Effector CD4-positive, alpha-beta T cell (primary cell): ENCODE data around the gene CCDC70.

Experiments
- DNase-seq: peaks from one replicate; pipeline ENCODE4 v3.0.0-alpha.2; 2020

The CCDC70 gene

DNA sequence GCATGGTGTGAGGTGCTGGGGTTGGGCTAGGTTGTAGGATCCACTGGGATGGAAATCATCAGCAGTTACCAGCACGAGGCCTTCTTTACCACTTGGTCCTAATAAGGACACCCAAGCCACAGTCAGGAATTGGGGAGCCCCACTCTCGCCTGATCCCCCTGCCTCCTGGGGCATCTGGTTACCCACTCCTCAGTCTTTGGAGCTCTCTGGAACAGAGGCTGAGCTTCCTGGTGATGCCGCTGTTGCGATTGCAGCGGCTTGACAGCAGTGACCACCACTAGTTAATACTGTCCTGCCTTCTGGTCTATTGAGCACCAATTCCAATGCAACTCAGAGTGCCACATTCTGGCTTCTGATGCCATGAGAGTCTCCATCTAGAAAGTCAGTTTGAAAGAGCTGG is 30.2 kb upstream of the CCDC70 start:
- DNase-seq, result no peak

DNA sequence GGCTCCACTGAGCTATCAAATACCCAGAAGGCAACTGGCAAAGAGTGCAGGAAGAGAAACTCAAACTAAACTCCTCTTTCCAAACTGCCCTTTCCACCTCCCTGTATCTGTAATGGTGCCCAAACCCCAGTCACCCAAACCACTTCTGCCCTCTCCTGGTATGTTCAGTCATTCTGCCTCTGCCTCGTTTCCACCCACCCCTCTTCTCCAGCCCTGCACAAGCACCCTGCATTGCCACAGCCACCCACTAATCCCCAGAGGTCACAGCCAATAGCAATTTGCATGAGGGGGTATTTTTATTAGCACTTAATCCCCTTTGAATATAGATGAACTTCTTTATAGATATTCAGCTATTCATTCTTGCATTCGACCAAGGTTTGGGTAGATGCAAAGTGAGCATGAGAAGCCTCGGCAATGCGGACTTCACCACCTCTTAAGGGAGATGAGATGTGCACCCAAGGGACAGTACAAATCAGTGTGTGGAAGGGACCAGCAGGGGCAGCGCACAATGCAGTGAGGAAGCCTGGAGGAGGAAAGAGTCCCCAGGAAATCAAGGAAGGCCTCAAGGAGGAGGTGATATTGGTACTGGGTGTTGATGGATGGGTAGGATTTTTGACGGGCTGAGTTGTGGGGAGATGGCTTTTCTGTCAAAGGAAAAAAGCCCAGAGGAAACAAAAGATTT is 29.2 kb upstream of the CCDC70 start:
- DNase-seq, result peak; percentile 48

DNA sequence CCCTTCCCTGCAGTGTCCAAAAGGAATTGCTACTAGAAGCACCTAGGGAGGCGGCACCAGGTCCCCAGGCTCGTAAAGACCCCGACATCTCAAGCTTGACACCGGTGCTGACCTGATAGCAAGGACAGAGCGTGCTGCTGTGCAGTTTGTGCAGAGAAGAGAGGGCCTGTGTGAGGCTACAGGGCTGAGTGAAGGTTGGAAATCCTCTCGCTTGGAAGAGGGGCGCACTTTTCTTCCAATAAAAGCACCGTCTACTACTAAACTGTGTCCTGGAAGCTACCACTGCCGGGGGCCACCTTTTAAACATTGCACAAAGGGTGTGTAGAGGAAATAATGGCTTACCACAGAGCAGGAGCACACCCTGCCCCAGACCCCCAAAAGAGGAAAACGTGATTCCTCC is 27.8 kb upstream of the CCDC70 start:
- no peak for DNase-seq

DNA sequence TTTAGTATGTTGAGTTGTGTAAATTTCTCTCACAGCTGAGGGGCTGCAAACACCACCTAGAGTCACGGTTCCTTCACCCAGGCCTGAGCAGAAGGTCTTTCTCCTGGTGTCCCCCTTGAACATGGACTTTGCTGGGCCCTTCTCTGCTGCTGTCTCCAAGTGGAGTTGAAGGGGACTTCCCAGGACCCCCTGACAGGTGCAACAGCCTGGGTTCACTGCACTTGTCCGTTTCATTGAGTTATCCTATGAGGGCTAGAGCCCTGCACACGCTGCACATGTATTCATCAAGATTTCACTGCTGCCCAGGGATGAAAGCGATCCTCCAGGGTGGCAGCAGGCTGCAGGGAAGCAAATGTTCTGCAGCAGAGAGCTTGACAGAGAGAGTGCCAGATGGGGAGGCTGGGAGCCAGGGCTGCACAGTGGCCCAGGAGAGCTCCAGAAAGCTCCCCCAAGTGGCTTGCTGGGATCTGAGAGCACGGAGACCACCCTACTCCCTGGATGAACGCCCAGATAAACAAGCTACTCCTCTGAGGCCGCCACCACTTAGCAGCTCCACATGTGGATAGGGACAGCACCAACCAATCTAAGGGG is 27.1 kb upstream of the CCDC70 start:
- no peak for DNase-seq

DNA sequence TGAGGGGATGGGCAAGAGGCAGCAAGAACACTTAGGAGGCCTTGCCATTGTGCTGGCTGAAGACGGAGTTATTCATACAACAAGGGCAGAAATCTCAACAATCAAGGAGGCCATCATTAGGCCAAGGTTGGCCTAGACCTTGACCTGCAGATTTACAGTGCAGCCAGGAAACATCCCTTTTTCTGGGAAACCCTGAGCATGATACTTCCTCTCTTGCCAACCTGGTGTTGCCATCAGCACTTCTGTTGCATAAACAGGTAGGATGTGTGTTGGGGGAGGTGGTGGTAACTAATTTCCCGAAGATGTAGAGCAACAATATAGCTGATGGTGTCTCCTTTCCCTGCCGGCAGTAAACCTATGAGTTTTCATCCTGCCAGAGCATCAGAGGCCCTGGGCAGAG is 24.8 kb upstream of the CCDC70 start:
- no peak for DNase-seq

DNA sequence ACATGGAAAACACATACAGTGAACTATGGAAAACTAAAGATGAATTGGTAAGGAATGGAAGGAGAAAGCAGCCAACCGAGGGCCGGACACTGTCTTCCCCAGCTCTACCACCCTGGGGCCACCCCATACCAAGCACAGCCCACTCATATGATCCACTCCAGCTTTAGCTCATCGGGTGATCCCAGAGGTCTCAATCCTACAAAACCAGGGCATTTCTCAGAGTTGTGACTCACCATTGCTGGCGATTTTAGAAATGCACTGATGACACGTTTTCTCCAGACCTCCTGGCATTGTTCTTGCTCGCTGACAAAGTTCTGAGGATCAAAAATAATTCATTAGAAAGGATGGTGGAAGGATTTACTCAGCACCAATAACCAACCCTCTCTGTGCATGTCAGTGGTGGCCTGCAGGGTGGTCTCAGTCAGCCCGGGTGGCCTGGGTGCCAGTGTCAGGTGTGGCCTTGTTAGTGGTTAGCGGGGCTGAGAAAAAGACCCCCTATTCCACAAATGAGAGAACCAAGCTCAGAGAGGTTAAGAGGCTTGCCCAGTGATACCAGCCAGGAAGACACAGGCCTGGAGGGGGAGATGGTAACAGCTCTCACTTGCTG is 23.4 kb upstream of the CCDC70 start:
- no peak for DNase-seq

DNA sequence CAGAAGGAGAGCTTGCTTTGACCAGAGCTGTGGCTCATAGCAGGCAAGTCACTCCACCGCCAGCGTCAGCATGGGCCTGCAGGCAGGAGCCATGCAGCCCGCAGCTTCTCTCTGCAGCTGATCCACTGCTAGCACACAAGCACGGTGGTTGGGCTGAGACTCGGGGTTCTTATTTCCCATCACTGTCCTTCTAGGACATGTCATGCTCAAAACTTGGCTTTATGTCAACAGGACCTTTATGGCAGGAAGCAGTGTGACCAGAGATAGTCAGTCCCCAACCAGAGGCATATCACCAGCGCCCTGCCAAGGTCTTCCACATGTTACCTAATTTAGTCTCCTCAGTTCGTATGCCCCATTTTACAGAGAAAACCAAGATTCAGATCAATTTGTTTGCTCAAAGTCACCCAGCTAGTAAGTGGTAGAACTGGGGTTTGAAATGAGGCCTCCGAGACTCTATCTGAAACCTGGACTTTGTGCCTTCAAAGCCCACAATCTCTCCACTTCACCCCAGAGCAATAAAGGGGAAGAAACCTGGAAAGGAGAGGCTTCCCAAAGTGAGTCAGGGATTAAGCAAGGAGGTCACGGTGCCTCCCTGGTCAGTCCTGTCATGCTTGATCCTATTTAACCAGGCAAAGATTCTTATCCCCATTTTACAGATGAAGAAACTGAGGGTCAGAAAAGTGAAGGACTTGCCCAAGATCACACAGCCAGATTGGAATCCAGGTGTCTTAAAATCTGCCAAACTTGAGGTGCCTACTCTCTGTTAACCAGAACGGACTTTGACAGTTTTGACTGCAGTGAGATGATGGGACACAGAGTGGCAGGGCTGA is 21.8 kb upstream of the CCDC70 start:
- DNase-seq, result no peak

DNA sequence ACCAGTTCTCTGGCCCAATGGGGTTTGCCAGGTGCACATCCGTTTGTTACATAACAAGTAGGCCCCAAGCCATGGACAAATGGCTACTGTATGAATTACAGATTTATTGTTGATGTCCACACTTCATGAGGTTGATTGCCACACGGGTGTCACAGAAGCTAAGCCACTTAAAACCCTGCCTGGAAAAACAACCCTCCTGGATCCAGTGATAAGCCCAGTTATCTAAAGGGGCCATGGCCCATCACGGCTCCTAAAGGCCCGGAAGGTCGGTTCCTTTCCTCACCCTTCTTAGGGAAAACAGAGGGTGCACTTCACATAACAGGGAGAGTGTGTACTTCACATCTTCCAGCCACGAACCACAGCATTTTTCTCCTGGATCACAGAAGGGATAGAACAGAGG is 20.9 kb upstream of the CCDC70 start:
- no peak for DNase-seq

DNA sequence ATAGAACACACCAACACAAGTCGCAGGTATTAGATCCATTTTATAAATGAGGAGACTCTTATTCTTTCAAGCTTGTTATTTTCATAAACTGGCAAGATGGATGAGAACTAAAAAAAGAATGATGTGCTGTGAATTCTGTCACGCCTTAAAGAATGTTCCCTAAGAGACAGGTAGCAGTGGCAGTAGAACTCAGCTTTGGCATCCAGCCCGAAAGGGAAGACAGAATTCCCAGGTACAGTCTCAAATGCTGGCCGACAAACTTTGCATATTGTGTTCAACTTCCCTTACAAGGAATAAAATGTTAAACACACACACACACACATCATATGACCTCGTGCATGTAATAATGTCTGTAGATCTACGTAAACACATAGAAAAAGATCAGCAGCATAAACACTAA is 20.0 kb upstream of the CCDC70 start:
- no peak for DNase-seq

DNA sequence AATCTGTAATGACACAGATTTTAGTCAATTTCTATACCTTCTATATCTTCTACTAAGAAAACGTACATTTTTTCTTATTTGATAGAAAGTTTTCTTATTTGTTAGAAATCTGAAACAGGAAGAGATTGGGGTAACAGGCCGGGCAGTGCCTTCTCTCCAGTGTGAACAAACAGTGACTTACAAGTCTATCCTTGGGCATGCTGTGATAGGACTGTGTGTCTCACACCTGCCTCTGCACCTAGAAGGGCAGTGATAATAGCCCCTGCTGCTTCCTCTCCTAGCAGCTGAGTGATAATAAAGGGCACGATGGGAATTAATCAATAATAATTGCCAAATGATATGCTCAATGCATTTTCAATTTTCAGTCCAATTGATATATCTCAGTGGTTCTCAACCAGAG is 18.2 kb upstream of the CCDC70 start:
- DNase-seq, result no peak

DNA sequence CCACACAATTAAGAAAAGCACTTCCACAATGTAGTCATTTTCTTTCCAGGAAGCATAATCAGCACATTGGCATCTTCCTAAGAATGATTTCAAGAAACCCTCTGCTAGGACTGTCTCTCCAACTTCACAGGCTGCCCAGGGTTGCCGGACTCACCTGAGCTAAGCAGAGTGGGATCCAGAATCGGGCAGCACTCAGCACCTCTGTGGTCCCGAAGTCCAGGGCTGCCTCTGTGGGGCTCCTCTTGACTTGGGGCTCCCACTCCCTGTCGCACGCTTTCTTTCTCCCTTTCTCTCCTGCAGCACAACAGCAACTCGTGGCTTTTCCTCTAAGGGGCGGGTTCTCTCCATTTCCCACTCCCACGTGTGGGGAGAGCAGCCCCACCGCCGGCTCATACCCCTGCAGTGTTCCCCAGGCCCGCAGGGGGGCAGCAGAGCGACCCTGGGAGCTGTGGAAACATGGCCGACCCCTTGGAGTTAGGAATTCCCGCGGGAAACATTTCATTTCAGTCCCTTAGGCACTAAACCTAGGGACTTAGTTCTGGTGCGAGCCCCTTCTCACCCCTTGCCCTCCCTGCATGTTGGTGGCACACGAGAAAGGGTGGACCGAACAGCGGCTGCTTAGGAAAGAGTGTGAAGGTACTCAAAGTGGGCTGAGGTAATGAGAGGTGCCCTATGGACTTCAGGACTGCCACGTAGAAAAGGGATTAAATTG is 16.8 kb upstream of the CCDC70 start, which contains the start of gene TMEM272:
Gene TMEM272 (minus strand): TSS at position 316 of the 712 bp plus-strand sequence. CDS start 6,647 bp downstream, outside the sequence.
- DNase-seq, result peak; percentile 27

DNA sequence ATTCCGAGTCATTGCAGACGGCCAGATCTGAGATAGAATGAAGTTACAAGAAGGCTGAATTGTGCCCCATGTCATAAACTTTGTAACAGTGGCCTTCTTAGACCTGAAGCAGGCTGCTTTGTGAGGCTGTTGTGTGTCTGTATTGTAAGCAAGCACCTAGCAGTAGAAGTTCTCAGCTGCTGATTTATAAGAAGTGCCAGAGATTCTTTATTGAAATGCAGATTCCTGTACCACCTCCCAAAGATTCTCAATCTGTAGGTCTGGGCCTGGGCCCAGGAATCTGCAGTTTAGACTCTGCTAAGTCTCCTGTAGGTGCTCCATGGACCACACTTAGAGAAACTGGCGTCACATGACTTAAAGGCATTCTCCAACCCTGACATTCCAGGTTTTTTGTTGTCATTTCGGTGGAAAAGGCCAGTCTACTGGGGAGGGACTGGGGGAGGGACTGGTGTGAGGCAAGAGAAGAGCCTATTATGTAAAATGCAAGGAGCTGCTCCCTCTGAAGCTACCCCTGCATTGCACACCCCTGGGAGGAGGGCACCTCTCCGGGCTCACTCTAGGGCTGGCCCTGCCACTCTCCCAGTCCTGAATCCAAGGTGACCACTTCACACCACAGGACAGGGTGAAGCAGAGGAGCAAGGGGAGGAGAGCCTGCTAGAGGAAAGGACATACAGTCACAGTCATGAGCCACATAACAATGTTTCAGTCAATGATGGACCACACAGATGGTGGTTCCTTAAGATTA is 16.0 kb upstream of the CCDC70 start:
- no peak for DNase-seq

DNA sequence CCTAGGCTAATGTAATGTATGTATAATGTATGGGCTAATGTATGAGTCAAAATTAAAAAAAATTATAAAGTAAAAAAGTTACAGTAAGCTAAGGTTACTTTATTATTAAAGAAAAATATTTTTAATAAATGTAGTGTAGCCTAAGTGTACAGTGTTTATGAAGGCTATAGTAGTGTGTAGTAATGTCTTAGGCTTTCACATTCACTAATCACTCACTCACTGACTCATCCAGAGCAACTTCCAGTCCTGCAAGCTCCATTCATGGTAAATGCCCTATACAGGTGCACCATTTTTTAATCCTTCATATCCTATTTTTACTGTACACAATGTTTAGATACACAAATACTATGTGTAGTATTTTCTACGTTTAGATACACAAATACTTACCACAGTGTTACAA is 15.0 kb upstream of the CCDC70 start:
- no peak for DNase-seq

DNA sequence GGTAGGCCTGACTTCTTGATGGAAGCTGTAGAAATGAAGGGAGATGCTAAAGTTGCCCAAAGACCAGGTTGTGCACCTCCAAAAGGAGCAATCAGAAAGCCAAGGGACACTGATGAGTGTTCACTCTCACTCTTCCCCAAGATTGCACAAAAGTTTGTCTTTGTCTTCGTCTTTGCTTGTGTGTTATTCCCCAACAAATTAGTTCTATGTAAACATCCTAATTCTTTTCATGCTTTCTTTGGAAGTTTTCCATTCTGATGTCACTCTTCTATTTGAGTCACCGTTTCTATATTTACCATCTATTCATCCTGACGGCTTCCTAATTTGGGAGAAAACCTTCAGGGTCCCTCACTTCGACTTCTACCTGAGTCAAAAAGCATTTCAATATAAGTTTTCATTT is 13.1 kb upstream of the CCDC70 start:
- no peak for DNase-seq

DNA sequence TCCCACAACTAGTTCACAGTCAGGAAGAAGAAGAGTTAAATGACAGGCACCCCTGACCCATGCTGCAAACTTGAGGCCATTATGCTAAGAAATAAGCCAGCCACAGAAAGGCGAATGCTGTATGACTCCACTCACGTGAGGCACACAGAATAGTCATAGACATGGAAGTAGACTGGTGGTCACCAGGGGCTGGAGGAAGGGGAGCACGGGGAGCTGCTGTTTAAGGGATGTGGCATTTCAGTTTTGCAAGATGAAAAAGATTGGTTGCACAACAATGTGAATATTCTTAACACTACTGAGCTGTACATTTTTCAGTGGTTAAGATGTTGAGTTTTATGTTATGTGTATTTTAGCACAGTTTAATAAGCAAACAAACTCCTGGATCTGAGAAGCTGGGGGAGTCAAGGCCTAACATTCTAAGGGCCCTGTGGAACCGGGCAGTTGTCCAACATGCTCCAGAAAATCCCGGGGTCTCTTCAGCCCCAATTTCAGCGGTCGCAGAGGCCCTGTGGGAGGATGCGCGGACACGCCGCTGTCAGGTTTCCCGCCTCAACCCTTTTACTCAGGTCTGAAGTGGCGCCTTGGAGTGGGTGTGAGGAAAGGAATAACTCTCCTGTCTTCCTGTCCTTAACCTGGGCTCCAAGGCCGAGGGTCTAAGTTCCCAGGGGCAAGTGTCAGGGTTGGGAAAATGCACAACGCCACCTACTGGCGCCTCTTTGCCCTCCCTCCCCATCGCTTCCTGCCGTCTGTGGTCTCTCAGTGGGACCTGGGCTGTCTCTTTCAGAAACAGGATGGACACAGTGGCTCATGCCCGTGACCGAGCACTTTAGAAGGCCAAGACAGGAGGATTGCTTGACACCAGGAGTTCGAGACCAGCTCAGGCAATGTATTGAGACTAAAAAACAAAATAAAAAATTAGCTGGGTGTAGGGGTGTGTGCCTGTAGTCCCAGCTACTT is 12.3 kb upstream of the CCDC70 start:
- DNase-seq, result no peak

DNA sequence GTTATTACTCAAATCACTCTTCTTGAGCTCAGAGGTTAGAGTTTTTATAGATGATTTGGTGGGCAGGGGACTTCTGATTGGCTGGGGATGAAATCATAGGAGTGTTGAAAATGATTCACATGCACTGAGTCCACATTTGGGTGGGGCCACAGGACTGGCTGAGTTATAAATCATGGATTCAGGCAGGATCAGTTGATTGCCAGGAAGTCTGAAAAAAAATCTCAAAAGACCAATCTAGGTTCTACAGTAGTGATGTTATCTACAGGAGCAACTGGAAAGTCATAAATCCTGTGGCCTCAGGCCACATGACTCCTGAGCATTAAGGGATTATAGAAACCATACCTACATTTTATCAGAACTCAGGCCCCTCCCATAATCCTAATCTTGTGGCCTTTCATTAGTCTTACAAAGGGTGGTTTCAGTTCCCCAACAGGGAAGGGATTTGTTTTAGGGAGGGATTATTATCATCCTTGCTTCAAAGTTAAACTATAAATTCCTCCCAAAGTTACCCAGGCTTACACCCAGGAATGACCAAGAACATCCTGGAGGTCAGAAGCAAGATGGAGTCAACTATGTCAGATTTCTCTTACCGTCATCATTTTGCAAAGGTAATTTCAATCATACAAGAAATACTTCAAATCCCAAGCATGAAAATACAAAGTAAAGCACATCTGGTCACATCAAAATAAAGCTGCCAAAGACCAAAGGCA is 5.6 kb upstream of the CCDC70 start:
- no peak for DNase-seq

DNA sequence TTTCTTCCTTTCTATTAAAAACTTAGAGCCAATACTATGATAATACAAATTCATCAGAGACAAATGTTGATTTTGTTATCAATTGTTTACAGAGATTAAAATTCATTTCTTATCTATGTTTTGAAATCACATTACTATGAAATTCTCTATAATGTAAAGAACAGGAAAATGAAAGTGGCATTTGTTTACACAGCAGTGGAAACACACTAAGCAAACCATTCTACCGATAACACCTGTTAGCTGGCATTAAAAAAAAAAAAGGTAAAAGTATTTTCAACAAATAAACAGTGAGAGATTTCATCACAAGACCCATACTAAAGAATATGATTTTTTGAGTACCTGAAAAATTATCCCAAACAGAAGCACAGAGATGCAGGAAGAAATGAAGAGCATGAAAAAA is 4.8 kb upstream of the CCDC70 start:
- no peak for DNase-seq

DNA sequence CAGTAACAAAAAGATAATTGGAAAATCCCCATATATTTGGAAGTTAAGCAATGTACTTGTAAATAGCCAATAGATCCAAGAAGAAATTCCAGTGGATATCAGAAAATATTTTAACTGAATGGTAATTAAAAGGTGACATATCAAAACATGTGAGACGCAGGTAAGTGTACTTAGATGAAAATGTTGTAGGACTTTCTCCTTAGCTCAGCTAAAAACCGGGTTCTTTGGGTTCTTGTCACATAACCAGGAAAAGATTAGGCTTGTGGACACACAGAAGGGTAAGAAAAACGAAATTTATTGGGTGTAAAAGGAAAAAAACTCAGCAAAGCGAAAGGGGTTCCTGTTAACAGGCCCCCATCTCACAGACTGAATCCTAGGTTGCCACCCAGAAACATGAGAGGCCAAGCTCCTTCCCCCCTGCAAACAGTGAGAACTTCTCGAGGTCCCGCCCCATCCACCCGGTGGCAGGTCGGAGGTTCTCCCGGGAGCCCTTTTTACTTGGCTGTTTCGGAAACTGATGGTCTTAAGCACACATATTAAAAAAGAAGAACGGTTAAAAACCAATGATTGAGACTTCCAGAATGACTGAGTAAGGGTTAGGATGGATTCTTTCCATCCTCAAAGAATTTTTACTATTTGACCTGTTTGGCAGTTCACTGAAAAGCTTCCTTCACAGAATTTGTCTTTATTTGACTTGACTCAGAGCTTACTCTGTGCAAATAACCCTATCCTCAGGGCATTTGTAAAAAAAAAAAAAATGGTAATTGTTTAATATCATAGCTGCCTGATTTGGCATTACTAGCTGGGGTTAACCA is 3.1 kb upstream of the CCDC70 start:
- DNase-seq, result no peak

DNA sequence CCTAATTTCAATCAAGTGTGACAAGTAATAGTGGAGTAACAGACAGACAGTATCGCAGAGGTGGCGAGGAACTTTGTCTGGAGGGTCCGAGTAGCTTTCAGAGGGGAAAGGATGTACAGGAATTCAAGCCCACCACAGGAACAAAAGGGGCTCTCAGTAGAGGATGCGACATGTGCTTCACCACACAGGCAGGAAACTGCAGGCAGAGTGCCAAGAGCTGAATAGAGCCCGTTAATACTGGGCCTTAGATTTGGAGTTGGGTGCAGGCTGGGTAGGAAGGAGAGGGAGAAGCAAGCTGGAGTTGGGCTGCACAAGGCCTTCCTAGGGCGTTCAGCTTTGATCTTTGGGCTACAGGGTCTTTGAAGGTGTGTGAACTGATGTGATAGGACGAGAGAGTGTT is 1.2 kb downstream of the CCDC70 start:
- DNase-seq, result no peak
